ENCODE measurements around the gene CDHR2.

GRCh38 chr5:176610435-176610773 lies 61.3 kb downstream of the CDHR2 start:
- TF ChIP-seq POLR2A (IDR thresholded peaks at IDR 0.05): no peak
- TF ChIP-seq, protein P1, sequence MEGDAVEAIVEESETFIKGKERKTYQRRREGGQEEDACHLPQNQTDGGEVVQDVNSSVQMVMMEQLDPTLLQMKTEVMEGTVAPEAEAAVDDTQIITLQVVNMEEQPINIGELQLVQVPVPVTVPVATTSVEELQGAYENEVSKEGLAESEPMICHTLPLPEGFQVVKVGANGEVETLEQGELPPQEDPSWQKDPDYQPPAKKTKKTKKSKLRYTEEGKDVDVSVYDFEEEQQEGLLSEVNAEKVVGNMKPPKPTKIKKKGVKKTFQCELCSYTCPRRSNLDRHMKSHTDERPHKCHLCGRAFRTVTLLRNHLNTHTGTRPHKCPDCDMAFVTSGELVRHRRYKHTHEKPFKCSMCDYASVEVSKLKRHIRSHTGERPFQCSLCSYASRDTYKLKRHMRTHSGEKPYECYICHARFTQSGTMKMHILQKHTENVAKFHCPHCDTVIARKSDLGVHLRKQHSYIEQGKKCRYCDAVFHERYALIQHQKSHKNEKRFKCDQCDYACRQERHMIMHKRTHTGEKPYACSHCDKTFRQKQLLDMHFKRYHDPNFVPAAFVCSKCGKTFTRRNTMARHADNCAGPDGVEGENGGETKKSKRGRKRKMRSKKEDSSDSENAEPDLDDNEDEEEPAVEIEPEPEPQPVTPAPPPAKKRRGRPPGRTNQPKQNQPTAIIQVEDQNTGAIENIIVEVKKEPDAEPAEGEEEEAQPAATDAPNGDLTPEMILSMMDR (IDR thresholded peaks at IDR 0.05): no peak
